Natural killer cell (primary cell): ENCODE measurements around the gene LPCAT3. TPM values are rescaled to one million over a fixed set of nuclear protein-coding genes. Genes with fewer than 3 reads are reported as not detected.

Experiments used
- ATAC-seq, 3 donors: fragments of 150-1000 bp in 2 of 3; fragments of 200-7000 bp in 1 of 3; cut with Tn5 transposase; 1 replicate in 1 of 3; 2 replicates in 2 of 3; pipeline ENCODE4 v1.10.0; 2021; ENCODE audit warnings: mild to moderate bottlenecking in 2 of 3, moderate library complexity in 2 of 3
- DNase-seq, 2 donors: peaks; one replicate each; pipeline versions ENCODE4 v3.0.0 to v3.0.0-alpha.2; 2013 to 2021; ENCODE audit warnings: mixed read lengths in 1 of 2
- H3K27ac ChIP-seq: one replicate; pipeline ENCODE4 v1.5.1; 2013; ENCODE audit warnings: mild to moderate bottlenecking, low read length
- H3K27me3 ChIP-seq: one replicate; pipeline ENCODE4 v1.6.1; 2013; ENCODE audit warnings: low read length; ENCODE audit not compliant: control insufficient read depth, insufficient read depth
- H3K36me3 ChIP-seq: one replicate; pipeline ENCODE4 v1.6.1; 2013; ENCODE audit warnings: low read length; ENCODE audit not compliant: control insufficient read depth, insufficient read depth
- H3K4me1 ChIP-seq: one replicate; pipeline ENCODE4 v1.6.1; 2013; ENCODE audit warnings: low read length; ENCODE audit not compliant: control insufficient read depth, insufficient read depth
- H3K4me3 ChIP-seq: one replicate; pipeline ENCODE4 v1.5.1; 2013; ENCODE audit warnings: low read length
- H3K9me3 ChIP-seq: one replicate; pipeline ENCODE4 v1.6.1; 2013; ENCODE audit warnings: low read length; ENCODE audit not compliant: control insufficient read depth, insufficient read depth
- H3K27ac Mint-ChIP-seq, 2 donors: one replicate each; pipeline ENCODE4 v1.8.0; 2022; ENCODE audit warnings: mild to moderate bottlenecking in 2 of 2, mixed read lengths in 2 of 2, moderate library complexity in 1 of 2
- H3K27me3 Mint-ChIP-seq, 2 donors: one replicate each; pipeline ENCODE4 v1.8.0; 2022; ENCODE audit warnings: low read depth in 2 of 2, mixed read lengths in 2 of 2
- H3K36me3 Mint-ChIP-seq: one replicate; pipeline ENCODE4 v1.8.0; 2022; ENCODE audit warnings: mixed read lengths
- H3K4me1 Mint-ChIP-seq, 2 donors: one replicate each; pipeline ENCODE4 v1.8.0; 2022; ENCODE audit warnings: mixed read lengths in 2 of 2
- H3K4me3 Mint-ChIP-seq: one replicate; pipeline ENCODE4 v1.8.0; 2022; ENCODE audit warnings: mild to moderate bottlenecking, moderate library complexity, mixed read lengths
- H3K9me3 Mint-ChIP-seq, 2 donors: one replicate each; pipeline ENCODE4 v1.8.0; 2022; ENCODE audit warnings: mixed read lengths in 2 of 2
- CTCF ChIP-seq: fragments of 200-600 bp; IDR thresholded peaks from one replicate; pipeline ENCODE4 v1.8.0; 2022; ENCODE audit warnings: antibody characterized with exemption
- WGBS: methylation state at CpG from one replicate; pipeline ENCODE4 v1.1.7; 2013; ENCODE audit warnings: missing lambda C conversion rate; ENCODE audit not compliant: insufficient coverage; 5-methylcytosine and 5-hydroxymethylcytosine counted together
- intact Hi-C: fragments of 100-400 bp; cut with micrococcal nuclease; formaldehyde crosslinking; loops from one replicate; pipeline ENCODE4 v1.14.2; 2022
- total RNA-seq, 4 donors: library from RNA; stranded (reverse); fragments of 120-200 nt in 1 of 4; gene quantifications; one replicate each; pipeline versions ENCODE4 v1.2.3 to v1.2.4, GENCODE V29; 2013 to 2022

Gene LPCAT3
- total RNA-seq, 3 donors from 2014 or later (not counting 1 experiment from before 2014, with no cell fraction given): 45.6 to 54.3 (median 45.6) TPM

GRCh38 chr12:6946033-6946919 lies 72.0 kb downstream of the LPCAT3 start:
- Histone ChIP-seq H3K9me3 (no peaks in the 10 kb centered on the region), H3K4me3 (peak overlapping the region; percentile 21), H3K27ac (peak overlapping the region; percentile 99), H3K4me1 (peaks cover 81% of the 10 kb centered on the region), H3K27me3 (no peaks in the 10 kb centered on the region), H3K36me3 (no peaks in the 10 kb centered on the region)
- no peaks in the 10 kb centered on the region for H3K36me3 Mint-ChIP-seq
- intact Hi-C loops: no loop called here
- no peaks in the 10 kb centered on the region for H3K9me3 Mint-ChIP-seq
- DNase-seq: peak in 1 of 2 donors; percentile 80
- peaks cover 76 to 80% of the 10 kb centered on the region in 2 donors for H3K4me1 Mint-ChIP-seq
- H3K4me3 Mint-ChIP-seq: peak overlapping the region; percentile 63
- ATAC-seq: peak in 2 of 3 donors; percentile 8 to 12
- no peak for TF ChIP-seq CTCF
- H3K27ac Mint-ChIP-seq: peak overlapping the region; percentile 98 to 99
- H3K27me3 Mint-ChIP-seq: no peaks in the 10 kb centered on the region
- 11% methylated on average over 32 of the region's 32 CpGs for WGBS

GRCh38 chr12:6945613-6946012 lies 72.7 kb downstream of the LPCAT3 start:
- ATAC-seq (no peak), DNase-seq (no peak)
- intact Hi-C loops: loop anchor here (2.0 kb wide), 1 partner anchor 21 kb away; no protein-coding TSS in a partner anchor
- Mint-ChIP-seq H3K4me1 (peaks cover 71 to 76% of the 10 kb centered on the region in 2 donors), H3K27ac (peak overlapping the region; percentile 98 to 99), H3K36me3 (no peaks in the 10 kb centered on the region), H3K27me3 (no peaks in the 10 kb centered on the region), H3K4me3 (no peak overlapping the region), H3K9me3 (no peaks in the 10 kb centered on the region)
- no peaks in the 10 kb centered on the region for H3K36me3 ChIP-seq
- TF ChIP-seq CTCF: no peak
- peaks cover 76% of the 10 kb centered on the region for H3K4me1 ChIP-seq
- no peaks in the 10 kb centered on the region for H3K27me3 ChIP-seq
- peak overlapping the region; percentile 99 for H3K27ac ChIP-seq
- H3K9me3 ChIP-seq: no peaks in the 10 kb centered on the region
- WGBS: 83% methylated on average over 11 of the region's 11 CpGs
- no peak overlapping the region for H3K4me3 ChIP-seq

- peak; percentile 51 to 73 (median 53) for ATAC-seq
- H3K27ac ChIP-seq: peak overlapping the region; percentile 99
- H3K27me3 Mint-ChIP-seq: no peaks in the 10 kb centered on the region
- H3K36me3 Mint-ChIP-seq: no peaks in the 10 kb centered on the region
- DNase-seq: peak; percentile 83 to 94
- H3K4me1 Mint-ChIP-seq: peaks cover 61 to 69% of the 10 kb centered on the region in 2 donors
- H3K4me3 Mint-ChIP-seq: peak overlapping the region; percentile 82
- H3K4me1 ChIP-seq: peaks cover 66% of the 10 kb centered on the region
- WGBS: under 1% methylated on average over 41 of the region's 48 CpGs
- no peaks in the 10 kb centered on the region for H3K9me3 ChIP-seq
- no peaks in the 10 kb centered on the region for H3K27me3 ChIP-seq
- TF ChIP-seq CTCF: peak; percentile 90
- no peaks in the 10 kb centered on the region for H3K9me3 Mint-ChIP-seq
- H3K36me3 ChIP-seq: no peaks in the 10 kb centered on the region
- peak overlapping the region; percentile 91 for H3K4me3 ChIP-seq
- intact Hi-C loops: loop anchor here (1.0 to 2.0 kb wide), 3 partner anchors 15 to 21 kb away; no protein-coding TSS in a partner anchor
- peak overlapping the region; percentile 98 to 99 for H3K27ac Mint-ChIP-seq
Measured at GRCh38 chr12:6944381-6945186, 73.7 kb downstream of the LPCAT3 start.
